GM19467 (cell line): Measurements from ENCODE around the gene CPXM1.
"Not testable (repeated sequence)": the region's sequence is repeated elsewhere in the genome, so short reads cannot be mapped to it uniquely, and the experiment has no call there.

Experiments used
- ATAC-seq: cut with Tn5 transposase; IDR thresholded peaks from one replicate; pipeline ENCODE4 v1.9.1; 2021; ENCODE audit warnings: mild to moderate bottlenecking, moderate library complexity; ENCODE audit not compliant: unreplicated experiment

CPXM1 gene

GRCh38 chr20:2800521-2801285, at the start of gene CPXM1:
Gene CPXM1, minus strand, starts transcription at chr20:2800627. Its CDS starts 55 bp downstream, at chr20:2800572.
- ATAC-seq = peak; percentile 64

GRCh38 chr20:2849529-2849928, 49.1 kb upstream of the CPXM1 start:
- no peak for ATAC-seq

GRCh38 chr20:2847802-2848201, 47.4 kb upstream of the CPXM1 start:
- no peak for ATAC-seq

GRCh38 chr20:2846698-2847097, 46.3 kb upstream of the CPXM1 start:
- ATAC-seq = no peak

- ATAC-seq = no peak
Measured at GRCh38 chr20:2845607-2846006, 45.2 kb upstream of the CPXM1 start.

- peak; percentile 24 for ATAC-seq
Measured at GRCh38 chr20:2840967-2841531, 40.6 kb upstream of the CPXM1 start.

GRCh38 chr20:2840138-2840966, 39.9 kb upstream of the CPXM1 start, which contains the start of the genes PCED1A and VPS16:
Gene PCED1A, minus strand, starts transcription at chr20:2840655. Its CDS starts 743 bp downstream, at chr20:2839912.
Gene VPS16, plus strand, starts transcription at chr20:2840745. Its CDS starts 30 bp downstream, at chr20:2840775.
- peak; percentile 90 for ATAC-seq

GRCh38 chr20:2839732-2840137, 39.3 kb upstream of the CPXM1 start:
- ATAC-seq = no peak

GRCh38 chr20:2838847-2839671, 38.6 kb upstream of the CPXM1 start:
- ATAC-seq = no peak

- ATAC-seq = no peak
Measured at GRCh38 chr20:2838170-2838797, 37.9 kb upstream of the CPXM1 start.

- ATAC-seq = no peak
Measured at GRCh38 chr20:2837221-2837960, 37.0 kb upstream of the CPXM1 start.

GRCh38 chr20:2836035-2836434, 35.6 kb upstream of the CPXM1 start:
- no peak for ATAC-seq

GRCh38 chr20:2835331-2835796, 34.9 kb upstream of the CPXM1 start:
- no peak for ATAC-seq

- no peak for ATAC-seq
Measured at GRCh38 chr20:2834401-2835110, 34.1 kb upstream of the CPXM1 start.

- ATAC-seq = no peak
Measured at GRCh38 chr20:2833761-2834160, 33.3 kb upstream of the CPXM1 start.

- not testable (repeated sequence) for ATAC-seq
Measured at GRCh38 chr20:2831206-2831605, 30.8 kb upstream of the CPXM1 start.

- no peak for ATAC-seq
Measured at GRCh38 chr20:2829376-2829775, 28.9 kb upstream of the CPXM1 start.

- ATAC-seq = no peak
Measured at GRCh38 chr20:2826655-2827054, 26.2 kb upstream of the CPXM1 start.

GRCh38 chr20:2825761-2826160, 25.3 kb upstream of the CPXM1 start:
- no peak for ATAC-seq
